GM19452 (cell line): ENCODE results near the gene OAS1.
"Not testable (repeated sequence)": the region's sequence is repeated elsewhere in the genome, so short reads cannot be mapped to it uniquely, and the experiment has no call there.

Source experiments
- ATAC-seq: cut with Tn5 transposase; IDR thresholded peaks from one replicate; pipeline ENCODE4 v1.9.1; 2021; ENCODE audit not compliant: unreplicated experiment

Gene OAS1

GRCh38 chr12:112900298-112901145, 6.2 kb upstream of the OAS1 start:
- ATAC-seq = no peak

DNA sequence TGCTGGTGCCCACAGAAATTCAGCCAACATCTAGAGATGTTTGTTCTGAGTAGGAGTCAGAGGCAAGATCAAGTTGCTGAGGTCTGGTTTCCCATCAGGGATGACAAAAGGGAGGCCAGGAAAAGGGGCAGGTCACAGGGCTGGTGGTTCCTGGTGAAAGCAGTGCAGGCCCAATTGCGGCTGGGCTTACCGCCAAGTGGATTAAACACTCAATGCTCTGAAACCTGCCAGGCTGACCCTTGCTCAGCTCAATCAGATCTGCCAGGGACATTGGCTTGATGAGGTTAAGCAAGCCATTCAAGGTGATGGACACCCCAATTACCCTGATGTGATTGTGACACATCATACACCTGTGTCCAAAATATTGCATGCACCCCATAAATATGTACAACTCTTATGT, 5.5 kb upstream of the OAS1 start:
- no peak for ATAC-seq

DNA sequence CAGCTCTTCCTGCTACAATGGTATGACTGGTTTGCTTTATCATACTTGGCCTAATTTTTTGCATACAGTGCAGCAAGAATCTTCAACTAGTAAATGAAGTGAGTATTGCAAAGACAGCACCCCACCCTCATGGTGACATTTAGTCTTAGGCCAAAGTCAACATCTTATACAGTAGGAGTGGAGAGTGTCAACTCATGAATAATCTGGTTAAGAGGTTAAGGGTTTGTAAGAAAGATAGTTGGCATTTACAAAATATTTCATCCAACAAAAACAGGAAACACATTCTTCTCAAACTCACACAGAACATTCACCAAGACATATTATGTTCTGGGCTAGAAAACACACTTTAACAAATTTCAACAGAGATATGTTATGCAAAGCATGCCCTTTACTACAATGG, 2.2 kb upstream of the OAS1 start:
- no peak for ATAC-seq

DNA sequence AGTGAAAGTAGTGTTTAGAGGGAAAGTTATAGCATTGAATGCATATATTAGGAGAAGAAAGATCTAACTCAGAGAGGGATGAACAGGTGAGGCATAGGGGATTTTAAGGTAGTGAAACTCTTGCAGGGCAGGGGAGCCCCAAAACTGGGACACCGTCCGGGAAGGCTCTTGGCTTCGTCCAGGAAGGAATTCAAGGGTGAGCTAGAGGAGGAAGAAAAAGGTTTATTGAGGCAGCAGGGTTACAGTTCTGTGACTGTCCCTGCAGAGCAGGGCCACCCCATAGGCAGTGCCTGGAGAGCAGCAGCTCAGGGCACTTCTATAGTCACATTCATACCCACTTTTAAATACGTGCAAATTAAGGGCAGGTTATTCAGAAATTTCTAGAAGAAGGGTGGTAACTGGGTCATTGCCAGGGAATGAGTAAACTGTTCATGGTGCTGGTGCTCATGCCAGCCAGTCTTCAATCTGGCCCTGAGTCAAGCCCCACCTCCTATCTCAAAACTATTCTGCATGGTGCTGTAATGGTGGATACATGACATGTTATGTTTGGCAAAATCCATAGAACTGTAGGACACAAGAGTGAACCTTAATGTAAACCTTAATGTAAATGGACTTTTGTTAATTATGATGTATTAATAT, 1.2 kb upstream of the OAS1 start:
- no peak for ATAC-seq

- peak; percentile 52 for ATAC-seq
Measured at GRCh38 chr12:112907415-112908157, 824 bp downstream of the OAS1 start.

GRCh38 chr12:112908548-112908947, 1.8 kb downstream of the OAS1 start:
- no peak for ATAC-seq

- no peak for ATAC-seq
Measured at GRCh38 chr12:112909693-112910092, 2.9 kb downstream of the OAS1 start.

DNA sequence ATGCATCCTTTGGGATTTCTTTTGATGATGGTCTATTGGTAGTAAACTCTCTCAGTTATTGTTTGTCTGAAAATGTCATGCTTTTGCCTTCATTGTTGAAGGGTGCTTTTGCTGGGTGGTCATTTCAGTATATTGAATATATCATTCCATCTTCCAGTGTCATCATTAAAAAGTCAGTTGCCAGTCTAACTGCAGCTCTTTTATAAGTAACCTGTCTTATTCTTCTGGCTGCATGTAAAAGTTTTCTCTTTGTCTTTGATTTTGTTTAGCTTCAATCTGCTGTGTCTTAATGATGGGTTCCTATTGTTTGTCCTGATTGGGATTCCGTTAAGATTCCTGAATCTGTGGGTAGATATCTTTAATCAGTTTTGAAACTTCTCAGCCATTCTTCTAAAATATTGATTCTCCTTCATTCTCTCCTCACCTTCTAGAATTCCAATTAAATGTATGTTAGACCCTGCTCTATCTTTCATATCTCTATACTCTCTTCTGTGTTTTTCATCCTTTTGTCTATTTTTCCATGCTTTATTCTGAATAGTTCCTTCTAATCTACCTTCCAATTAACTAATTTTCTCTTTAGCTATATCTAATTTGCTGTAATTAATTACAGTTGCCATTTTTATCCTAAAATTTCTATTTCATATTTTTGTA, 6.4 kb downstream of the OAS1 start:
- no peak for ATAC-seq

DNA sequence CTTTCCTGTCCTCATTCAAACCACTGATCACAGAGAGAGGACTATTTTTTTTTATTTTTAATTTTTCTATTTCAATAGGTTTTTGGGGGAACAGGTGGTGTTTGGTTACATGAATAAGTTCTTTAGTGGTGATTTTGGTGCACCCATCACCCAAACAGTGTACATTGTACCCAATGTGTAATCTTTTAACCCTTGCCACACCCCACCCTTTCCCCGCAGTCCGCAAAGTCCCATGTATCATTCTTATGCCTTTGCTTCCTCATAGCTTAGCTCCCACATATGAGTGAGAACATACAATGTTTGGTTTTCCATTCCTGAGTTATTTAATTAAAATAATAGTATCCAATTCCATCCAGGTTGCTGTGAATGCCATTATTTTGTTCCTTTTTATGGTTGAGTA, 7.1 kb downstream of the OAS1 start:
- not testable (repeated sequence) for ATAC-seq

DNA sequence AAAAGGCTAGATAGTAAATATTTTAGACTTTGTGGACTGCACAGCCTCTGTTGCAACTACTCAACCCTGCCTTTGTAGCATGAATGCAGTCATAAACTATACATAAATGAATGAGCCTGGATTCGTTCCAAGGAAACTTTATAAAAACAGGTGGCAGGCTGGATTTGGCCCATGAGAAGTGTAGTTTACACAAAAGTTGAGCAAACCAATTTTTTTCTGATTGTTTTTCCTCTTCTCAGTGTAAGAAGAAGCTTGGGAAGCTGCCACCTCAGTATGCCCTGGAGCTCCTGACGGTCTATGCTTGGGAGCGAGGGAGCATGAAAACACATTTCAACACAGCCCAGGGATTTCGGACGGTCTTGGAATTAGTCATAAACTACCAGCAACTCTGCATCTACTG, 9.5 kb downstream of the OAS1 start:
- ATAC-seq = no peak

DNA sequence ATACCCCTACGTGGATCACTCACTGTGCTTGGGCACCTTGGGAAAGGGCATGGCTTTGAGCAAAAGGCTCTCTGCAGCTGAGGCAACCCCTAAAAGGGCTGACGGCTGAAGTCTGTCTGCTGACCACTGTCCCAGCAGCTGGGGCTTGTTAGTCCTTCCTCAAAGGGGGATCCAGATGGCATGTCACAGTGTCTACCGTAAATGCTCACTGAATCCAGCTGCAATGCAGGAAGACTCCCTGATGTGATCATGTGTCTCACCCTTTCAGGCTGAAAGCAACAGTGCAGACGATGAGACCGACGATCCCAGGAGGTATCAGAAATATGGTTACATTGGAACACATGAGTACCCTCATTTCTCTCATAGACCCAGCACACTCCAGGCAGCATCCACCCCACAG, 12.4 kb downstream of the OAS1 start:
- ATAC-seq = no peak

GRCh38 chr12:112924986-112925385, 18.2 kb downstream of the OAS1 start:
- ATAC-seq = peak; percentile 84

DNA sequence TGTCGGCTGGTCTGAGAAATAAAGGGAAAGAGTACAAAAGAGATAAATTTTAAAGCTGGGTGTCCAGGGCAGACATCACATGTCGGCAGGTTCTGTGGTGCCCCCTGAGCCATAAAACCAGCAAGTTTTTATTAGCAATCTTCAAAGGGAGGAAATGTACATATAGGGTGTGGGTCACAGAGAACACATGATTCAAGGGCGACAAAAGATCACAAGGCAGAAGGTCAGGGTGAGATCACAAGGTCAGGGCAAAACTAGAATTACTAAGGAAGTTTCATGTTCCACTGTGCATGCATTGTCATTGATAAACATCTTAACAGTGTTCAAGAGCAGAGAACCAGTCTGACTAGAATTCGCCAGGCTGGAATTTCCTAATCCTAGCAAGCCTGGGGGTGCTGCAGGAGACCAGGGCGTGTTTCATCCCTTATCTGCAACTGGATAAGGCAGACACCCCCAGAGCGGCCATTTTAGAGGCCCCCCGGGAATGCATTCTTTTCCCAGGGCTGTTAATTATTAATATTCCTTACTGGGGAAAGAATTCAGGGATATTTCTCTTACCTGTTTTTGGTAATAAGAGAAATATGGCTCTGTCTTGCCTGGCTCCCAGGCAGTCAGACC, 19.8 kb downstream of the OAS1 start:
- not testable (repeated sequence) for ATAC-seq

GRCh38 chr12:112927475-112927874, 20.7 kb downstream of the OAS1 start:
- no peak for ATAC-seq

DNA sequence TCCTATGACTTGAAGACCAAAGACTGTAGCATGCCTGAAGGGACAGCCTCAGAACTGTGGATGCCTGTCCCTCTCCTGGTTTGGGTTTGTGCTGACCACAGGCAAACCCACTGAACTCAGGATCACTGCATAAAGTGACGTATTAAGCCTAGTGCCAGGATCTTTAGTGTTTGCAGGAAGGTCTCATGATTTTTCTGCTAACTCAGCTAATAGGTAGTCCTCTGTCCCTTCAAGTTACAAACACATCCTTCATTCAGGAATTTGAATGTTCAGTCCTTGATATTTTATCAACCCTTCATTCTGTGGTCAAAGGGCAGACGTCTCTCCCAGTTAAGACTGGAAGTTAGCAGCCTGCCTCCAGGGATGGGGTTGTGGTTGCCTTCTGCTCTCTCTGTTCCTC, 21.2 kb downstream of the OAS1 start:
- ATAC-seq = no peak

DNA sequence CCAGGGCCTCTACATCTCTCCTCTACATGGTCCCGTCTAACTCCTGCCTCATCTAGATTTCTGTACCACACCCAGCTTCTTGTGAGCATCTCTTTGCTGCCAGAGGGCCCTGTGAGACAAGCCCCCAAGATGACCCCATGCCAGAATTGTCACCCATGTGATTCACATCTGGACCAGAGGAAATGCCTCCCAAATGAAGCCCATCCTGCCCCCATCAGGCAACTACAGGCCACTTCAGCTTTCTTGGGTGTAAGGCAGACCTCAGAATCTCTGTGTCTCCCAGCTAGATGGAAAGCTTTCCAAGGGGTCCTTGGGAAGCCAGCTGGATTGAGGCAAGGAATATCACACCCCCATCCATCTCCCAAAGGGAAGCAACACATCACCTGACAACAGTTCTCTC, 22.2 kb downstream of the OAS1 start:
- no peak for ATAC-seq

- no peak for ATAC-seq
Measured at GRCh38 chr12:112929715-112930114, 23.0 kb downstream of the OAS1 start.

- ATAC-seq = no peak
Measured at GRCh38 chr12:112930350-112930749, 23.6 kb downstream of the OAS1 start.

GRCh38 chr12:112932485-112933128, 25.8 kb downstream of the OAS1 start:
- ATAC-seq = no peak

DNA sequence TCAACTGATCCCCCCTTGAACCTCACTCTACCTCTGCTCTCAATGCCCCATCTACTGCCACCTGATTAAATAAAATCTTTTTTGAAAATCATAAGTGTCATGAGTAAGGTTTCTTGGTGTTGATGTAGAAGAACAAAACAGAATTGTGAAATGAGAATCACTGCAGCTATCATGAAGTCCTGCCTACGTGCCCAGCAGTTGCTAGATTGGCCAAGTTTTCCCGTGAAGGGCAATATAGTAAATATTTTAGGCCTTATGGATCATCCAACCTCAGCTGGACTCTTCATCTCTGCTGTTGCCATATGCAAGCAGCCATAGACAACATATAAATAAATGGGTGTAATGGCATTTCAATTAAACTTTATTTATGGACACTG, 26.4 kb downstream of the OAS1 start:
- ATAC-seq = no peak

DNA sequence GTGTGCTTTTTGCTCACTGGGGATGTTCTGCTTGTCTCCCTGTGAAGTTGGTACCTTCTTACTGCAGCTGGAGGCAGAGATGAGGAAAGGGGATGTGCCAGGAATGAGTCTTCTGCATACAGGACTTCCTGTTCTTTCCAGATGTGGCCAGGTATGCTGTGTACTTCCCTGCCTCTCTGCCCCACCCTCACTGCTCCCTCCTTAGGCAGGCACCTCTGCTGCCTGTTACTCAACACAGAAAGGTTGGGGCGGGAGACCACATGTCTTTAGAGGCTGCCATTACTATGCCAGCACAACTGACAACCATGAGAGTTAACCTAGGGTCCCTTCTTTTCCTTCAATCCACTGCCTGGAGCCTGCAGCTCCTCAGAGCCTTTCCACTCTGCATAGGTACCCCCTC, 29.5 kb downstream of the OAS1 start:
- ATAC-seq = no peak
